ENCODE measurements around the gene TRAF3.

TRAF3 gene

GRCh38 chr14:102853648-102854047, 76.4 kb downstream of the TRAF3 start:
- no peak overlapping the region for H3K4me3 ChIP-seq (ENCODE audit: low read depth in 1 of 2, low read length in 2 of 2)
- no peak overlapping the region for H3K9ac ChIP-seq (ENCODE audit: low read depth, low read length)
- H3K9me3 ChIP-seq (ENCODE audit: insufficient read depth, low read length, severe bottlenecking), result peaks cover 6% of the 10 kb centered on the region
- no peak overlapping the region for H2AFZ ChIP-seq (ENCODE audit: low read depth, low read length)
- H3K27me3 ChIP-seq (ENCODE audit: insufficient read depth, low read length, poor library complexity), result no peaks in the 10 kb centered on the region
- H4K20me1 ChIP-seq (ENCODE audit: insufficient read depth, low read length), result peaks cover 1% of the 10 kb centered on the region; the same call in 1 of the 2 replicates
- H3K4me2 ChIP-seq (ENCODE audit: insufficient read depth, low read length), result no peak overlapping the region
- DNase-seq (no peak), ATAC-seq (ENCODE audit: insufficient read depth, low read depth) (no peak)
- H3K4me1 ChIP-seq (ENCODE audit: insufficient read depth, low read length), result no peaks in the 10 kb centered on the region
- H3K36me3 ChIP-seq (ENCODE audit: insufficient read depth, low read length), result peaks cover 15% of the 10 kb centered on the region; the same call in 1 of the 2 replicates
- TF ChIP-seq CTCF (IDR thresholded peaks at IDR 0.05; ENCODE audit: borderline replicate concordance, extremely low read depth, low read length, poor library complexity, severe bottlenecking) (no peak), EZH2 (IDR thresholded peaks at IDR 0.05; ENCODE audit: borderline replicate concordance, low read depth, low read length, severe bottlenecking) (no peak)
- H3K79me2 ChIP-seq (ENCODE audit: insufficient read depth, low read length), result peaks cover 7% of the 10 kb centered on the region; the same call in 1 of the 2 replicates
- H3K27ac ChIP-seq (ENCODE audit: low read length), result no peak overlapping the region

- H3K79me2 ChIP-seq (ENCODE audit: insufficient read depth, low read length), result peaks cover 7% of the 10 kb centered on the region; the same call in 1 of the 2 replicates
- no peak for ATAC-seq (ENCODE audit: insufficient read depth, low read depth)
- H3K27ac ChIP-seq (ENCODE audit: low read length), result no peak overlapping the region
- no peak overlapping the region for H3K4me3 ChIP-seq (ENCODE audit: low read depth in 1 of 2, low read length in 2 of 2)
- no peak overlapping the region for H3K9ac ChIP-seq (ENCODE audit: low read depth, low read length)
- H3K4me2 ChIP-seq (ENCODE audit: insufficient read depth, low read length), result no peak overlapping the region
- no peak for DNase-seq
- TF ChIP-seq EZH2 (IDR thresholded peaks at IDR 0.05; ENCODE audit: borderline replicate concordance, low read depth, low read length, severe bottlenecking), result no peak
- no peak overlapping the region for H2AFZ ChIP-seq (ENCODE audit: low read depth, low read length)
- H4K20me1 ChIP-seq (ENCODE audit: insufficient read depth, low read length), result no peaks in the 10 kb centered on the region; the same call in 1 of the 2 replicates
- peaks cover 15% of the 10 kb centered on the region; the same call in 1 of the 2 replicates for H3K36me3 ChIP-seq (ENCODE audit: insufficient read depth, low read length)
- H3K9me3 ChIP-seq (ENCODE audit: insufficient read depth, low read length, severe bottlenecking), result peaks cover 6% of the 10 kb centered on the region
- H3K4me1 ChIP-seq (ENCODE audit: insufficient read depth, low read length), result no peaks in the 10 kb centered on the region
- H3K27me3 ChIP-seq (ENCODE audit: insufficient read depth, low read length, poor library complexity), result no peaks in the 10 kb centered on the region
These were observed 76.9 kb downstream of the TRAF3 start for GRCh38 chr14:102854091-102854703.

GRCh38 chr14:102856179-102856578, 78.9 kb downstream of the TRAF3 start:
- H3K4me2 ChIP-seq (ENCODE audit: insufficient read depth, low read length), result no peak overlapping the region
- H3K4me3 ChIP-seq (ENCODE audit: low read depth in 1 of 2, low read length in 2 of 2), result no peak overlapping the region
- ATAC-seq (ENCODE audit: insufficient read depth, low read depth) (no peak), DNase-seq (no peak)
- H3K79me2 ChIP-seq (ENCODE audit: insufficient read depth, low read length), result peaks cover 9% of the 10 kb centered on the region
- H3K27ac ChIP-seq (ENCODE audit: low read length), result no peak overlapping the region
- peaks cover 6% of the 10 kb centered on the region for H3K9me3 ChIP-seq (ENCODE audit: insufficient read depth, low read length, severe bottlenecking)
- H2AFZ ChIP-seq (ENCODE audit: low read depth, low read length), result no peak overlapping the region
- no peak for TF ChIP-seq EZH2 (IDR thresholded peaks at IDR 0.05; ENCODE audit: borderline replicate concordance, low read depth, low read length, severe bottlenecking)
- TF ChIP-seq CTCF (IDR thresholded peaks at IDR 0.05; ENCODE audit: borderline replicate concordance, extremely low read depth, low read length, poor library complexity, severe bottlenecking), result no peak
- no peaks in the 10 kb centered on the region for H3K4me1 ChIP-seq (ENCODE audit: insufficient read depth, low read length)
- H4K20me1 ChIP-seq (ENCODE audit: insufficient read depth, low read length), result no peaks in the 10 kb centered on the region
- H3K9ac ChIP-seq (ENCODE audit: low read depth, low read length), result no peak overlapping the region
- H3K36me3 ChIP-seq (ENCODE audit: insufficient read depth, low read length), result peaks cover 15% of the 10 kb centered on the region; the same call in 1 of the 2 replicates
- H3K27me3 ChIP-seq (ENCODE audit: insufficient read depth, low read length, poor library complexity), result no peaks in the 10 kb centered on the region

GRCh38 chr14:102857444-102857843, 80.2 kb downstream of the TRAF3 start:
- no peaks in the 10 kb centered on the region for H3K27me3 ChIP-seq (ENCODE audit: insufficient read depth, low read length, poor library complexity)
- H3K4me2 ChIP-seq (ENCODE audit: insufficient read depth, low read length), result no peak overlapping the region
- H3K9ac ChIP-seq (ENCODE audit: low read depth, low read length), result no peak overlapping the region
- H3K27ac ChIP-seq (ENCODE audit: low read length), result no peak overlapping the region
- peaks cover 12% of the 10 kb centered on the region for H3K79me2 ChIP-seq (ENCODE audit: insufficient read depth, low read length)
- no peaks in the 10 kb centered on the region for H4K20me1 ChIP-seq (ENCODE audit: insufficient read depth, low read length)
- TF ChIP-seq CTCF (IDR thresholded peaks at IDR 0.05; ENCODE audit: borderline replicate concordance, extremely low read depth, low read length, poor library complexity, severe bottlenecking), result no peak
- no peak for TF ChIP-seq EZH2 (IDR thresholded peaks at IDR 0.05; ENCODE audit: borderline replicate concordance, low read depth, low read length, severe bottlenecking)
- H3K4me1 ChIP-seq (ENCODE audit: insufficient read depth, low read length), result no peaks in the 10 kb centered on the region
- DNase-seq (no peak), ATAC-seq (ENCODE audit: insufficient read depth, low read depth) (no peak)
- H3K9me3 ChIP-seq (ENCODE audit: insufficient read depth, low read length, severe bottlenecking), result peaks cover 6% of the 10 kb centered on the region
- no peak overlapping the region for H2AFZ ChIP-seq (ENCODE audit: low read depth, low read length)
- peaks cover 15% of the 10 kb centered on the region; the same call in 1 of the 2 replicates for H3K36me3 ChIP-seq (ENCODE audit: insufficient read depth, low read length)
- no peak overlapping the region for H3K4me3 ChIP-seq (ENCODE audit: low read depth in 1 of 2, low read length in 2 of 2)

All from DND-41 (cell line).